Upper lobe of left lung (tissue), 6 donors: ENCODE results near the gene GOLPH3. TPM values are rescaled to one million over a fixed set of nuclear protein-coding genes. Genes with fewer than 3 reads are reported as not detected.

Source experiments
- ATAC-seq, 2 donors: fragments of 200-7000 bp; cut with Tn5 transposase; one replicate each; pipeline ENCODE4 v1.9.1; 2022; ENCODE audit warnings: mild to moderate bottlenecking in 2 of 2, moderate library complexity in 2 of 2; ENCODE audit not compliant: low FRiP score in 2 of 2
- DNase-seq, 2 donors: peaks; one replicate each; pipeline ENCODE4 v3.0.0-alpha.2; 2019 to 2020
- H3K27ac ChIP-seq, 4 donors: fragments of 200-600 bp; sonication (generic); one replicate each; pipeline ENCODE4 v1.5.1; 2016 to 2019
- H3K27me3 ChIP-seq, 4 donors: fragments of 200-600 bp; sonication (generic); one replicate each; pipeline ENCODE4 v1.5.1; 2017 to 2019
- H3K36me3 ChIP-seq, 4 donors: fragments of 200-600 bp; sonication (generic); one replicate each; pipeline ENCODE4 v1.5.1; 2016 to 2019
- H3K4me1 ChIP-seq, 4 donors: fragments of 200-600 bp; sonication (generic); one replicate each; pipeline ENCODE4 v1.5.1; 2018 to 2019
- H3K4me3 ChIP-seq, 4 donors: fragments of 200-600 bp; sonication (generic); one replicate each; pipeline ENCODE4 v1.5.1; 2017 to 2019; ENCODE audit warnings: mild to moderate bottlenecking in 2 of 4, moderate library complexity in 1 of 4
- H3K9me3 ChIP-seq, 4 donors: fragments of 200-600 bp; sonication (generic); one replicate each; pipeline ENCODE4 v1.5.1; 2018 to 2019
- CTCF ChIP-seq, 6 experiments: fragments of 450-650 bp in 4 of 6; fragments of 200-600 bp in 2 of 6; sonication (generic) in 2 of 6; IDR thresholded peaks; one replicate each; pipeline ENCODE4 v1.5.1; 2016 to 2019; ENCODE audit warnings: antibody characterized with exemption in 6 of 6
- EP300 ChIP-seq, 4 donors: sonication (generic); formaldehyde crosslinking; IDR thresholded peaks; one replicate each; pipeline ENCODE4 v1.5.1; 2017; ENCODE audit warnings: antibody characterized with exemption in 4 of 4, control low read depth in 2 of 4
- POLR2A ChIP-seq, 4 donors: fragments of 450-650 bp; IDR thresholded peaks; one replicate each; pipeline ENCODE4 v1.5.1; 2016 to 2017; ENCODE audit warnings: antibody characterized with exemption in 4 of 4, mild to moderate bottlenecking in 2 of 4
- POLR2AphosphoS5 ChIP-seq, 2 donors: sonication (generic); formaldehyde crosslinking; IDR thresholded peaks; one replicate each; pipeline ENCODE4 v1.5.1; 2017; ENCODE audit warnings: antibody characterized with exemption in 2 of 2
- WGBS, 2 donors: methylation state at CpG; one replicate each; pipeline ENCODE4 v1.1.5; 2017 to 2018; 5-methylcytosine and 5-hydroxymethylcytosine counted together
- total RNA-seq, 6 donors: library from RNA; depleted of rRNA in 4 of 6; stranded (reverse); fragments of >200 nt in 4 of 6; gene quantifications; one replicate each; pipeline versions ENCODE4 v1.1.0 to v1.2.1, GENCODE V29; 2016 to 2021
- donor health status: DM: no; HTN: no; CAD: no; lungs with moderate emphysema.
- donor health status: DM: no; HTN: yes; CAD: no; lungs with severe emphysema.

GOLPH3 gene
- total RNA-seq, 6 donors from 2014 or later = 90.1 to 127 (median 123) TPM

GRCh38 chr5:32109236-32109635 is 64.9 kb downstream of the GOLPH3 start:
- no peak for ATAC-seq
- WGBS, 2 donors = 91 to 92% methylated on average over 10 of the region's 10 CpGs
- TF ChIP-seq POLR2AphosphoS5 (IDR thresholded peaks at IDR 0.05) (no peak), POLR2A (IDR thresholded peaks at IDR 0.05) (no peak), CTCF (IDR thresholded peaks at IDR 0.05) (no peak), EP300 (IDR thresholded peaks at IDR 0.05) (no peak)
- Histone ChIP-seq H3K9me3 (no peaks in the 10 kb centered on the region), H3K4me3 (no peak overlapping the region), H3K27ac (no peak overlapping the region), H3K4me1 (no peaks in the 10 kb centered on the region), H3K27me3 (no peaks in the 10 kb centered on the region), H3K36me3 (peaks cover 24 to 93% (median 37%) of the 10 kb centered on the region in 4 donors)
- DNase-seq = no peak

- no peaks in the 10 kb centered on the region for H3K9me3 ChIP-seq
- no peak for DNase-seq
- WGBS, 2 donors = 80 to 85% methylated on average over 4 of the region's 4 CpGs
- peaks cover 25 to 94% (median 40%) of the 10 kb centered on the region in 4 donors for H3K36me3 ChIP-seq
- no peak for ATAC-seq
- H3K4me1 ChIP-seq = no peaks in the 10 kb centered on the region
- peak overlapping the region in 1 of 4 donors; percentile 10 for H3K27ac ChIP-seq
- H3K27me3 ChIP-seq = no peaks in the 10 kb centered on the region
- no peak for TF ChIP-seq POLR2A (IDR thresholded peaks at IDR 0.05)
- no peak for TF ChIP-seq CTCF (IDR thresholded peaks at IDR 0.05)
- TF ChIP-seq POLR2AphosphoS5 (IDR thresholded peaks at IDR 0.05) = no peak
- no peak for TF ChIP-seq EP300 (IDR thresholded peaks at IDR 0.05)
- no peak overlapping the region for H3K4me3 ChIP-seq
These were observed 66.0 kb downstream of the GOLPH3 start for GRCh38 chr5:32108167-32108566.

GRCh38 chr5:32107291-32107690 is 66.8 kb downstream of the GOLPH3 start:
- no peak overlapping the region for H3K4me3 ChIP-seq
- peak overlapping the region in 1 of 4 donors; percentile 10 for H3K27ac ChIP-seq
- ATAC-seq (no peak), DNase-seq (no peak)
- no peaks in the 10 kb centered on the region for H3K9me3 ChIP-seq
- TF ChIP-seq CTCF (IDR thresholded peaks at IDR 0.05) (no peak), POLR2A (IDR thresholded peaks at IDR 0.05) (no peak), POLR2AphosphoS5 (IDR thresholded peaks at IDR 0.05) (no peak), EP300 (IDR thresholded peaks at IDR 0.05) (no peak)
- H3K36me3 ChIP-seq = peaks cover 33 to 96% (median 44%) of the 10 kb centered on the region in 4 donors
- H3K27me3 ChIP-seq = no peaks in the 10 kb centered on the region
- H3K4me1 ChIP-seq = no peaks in the 10 kb centered on the region
- WGBS, 2 donors = 89 to 97% methylated on average over 4 of the region's 4 CpGs

- ATAC-seq = no peak
- Histone ChIP-seq H3K9me3 (no peaks in the 10 kb centered on the region), H3K27me3 (no peaks in the 10 kb centered on the region), H3K4me1 (peaks cover 0 to 13% (median 4%) of the 10 kb centered on the region in 4 donors), H3K27ac (no peak overlapping the region), H3K36me3 (peaks cover 27 to 96% (median 47%) of the 10 kb centered on the region in 4 donors), H3K4me3 (no peak overlapping the region)
- 95 to 96% methylated on average over 12 of the region's 12 CpGs for WGBS, 2 donors
- no peak for DNase-seq
- TF ChIP-seq POLR2AphosphoS5 (IDR thresholded peaks at IDR 0.05) = no peak
- TF ChIP-seq CTCF (IDR thresholded peaks at IDR 0.05) = no peak
- no peak for TF ChIP-seq EP300 (IDR thresholded peaks at IDR 0.05)
- TF ChIP-seq POLR2A (IDR thresholded peaks at IDR 0.05) = no peak
These were observed 70.6 kb downstream of the GOLPH3 start for GRCh38 chr5:32103521-32103920.

GRCh38 chr5:32102254-32102986 is 71.7 kb downstream of the GOLPH3 start:
- peaks cover 0 to 13% (median 4%) of the 10 kb centered on the region in 4 donors for H3K4me1 ChIP-seq
- 80 to 83% methylated on average over 12 of the region's 12 CpGs for WGBS, 2 donors
- H3K36me3 ChIP-seq = peaks cover 23 to 90% (median 42%) of the 10 kb centered on the region in 4 donors
- H3K9me3 ChIP-seq = no peaks in the 10 kb centered on the region
- H3K27me3 ChIP-seq = no peaks in the 10 kb centered on the region
- ATAC-seq = no peak
- no peak overlapping the region for H3K4me3 ChIP-seq
- TF ChIP-seq CTCF (IDR thresholded peaks at IDR 0.05) = no peak
- no peak for TF ChIP-seq POLR2A (IDR thresholded peaks at IDR 0.05)
- no peak for TF ChIP-seq EP300 (IDR thresholded peaks at IDR 0.05)
- TF ChIP-seq POLR2AphosphoS5 (IDR thresholded peaks at IDR 0.05) = no peak
- no peak overlapping the region for H3K27ac ChIP-seq
- DNase-seq = no peak
